Hepatocyte (in vitro differentiated cells): ENCODE measurements around the gene ZBTB16. TPM values are rescaled to one million over a fixed set of nuclear protein-coding genes. Genes with fewer than 3 reads are reported as not detected.

Experiments
- DNase-seq: peaks from one replicate; pipeline ENCODE4 v3.0.0-alpha.2; 2016; ENCODE audit warnings: low spot score
- H2AFZ ChIP-seq: fragments of 200-600 bp; sonication (generic); 2 replicates; pipeline ENCODE4 v1.6.0; 2016; ENCODE audit warnings: antibody characterized with exemption, mild to moderate bottlenecking
- H3K27ac ChIP-seq: fragments of 200-600 bp; sonication (generic); 2 replicates; pipeline ENCODE4 v1.5.1; 2016; ENCODE audit warnings: mild to moderate bottlenecking
- H3K27me3 ChIP-seq: fragments of 200-600 bp; sonication (generic); 2 replicates; pipeline ENCODE4 v1.6.1; 2016
- H3K36me3 ChIP-seq: fragments of 200-600 bp; sonication (generic); replicated peaks from 2 replicates; pipeline ENCODE4 v1.5.1; 2016; ENCODE audit warnings: low read depth; ENCODE audit not compliant: insufficient read depth
- H3K4me1 ChIP-seq: fragments of 200-600 bp; sonication (generic); 2 replicates; pipeline ENCODE4 v1.5.1; 2016; ENCODE audit warnings: mild to moderate bottlenecking, moderate library complexity; ENCODE audit not compliant: insufficient read depth
- H3K4me2 ChIP-seq: fragments of 200-600 bp; sonication (generic); 2 replicates; pipeline ENCODE4 v1.6.0; 2016
- H3K4me3 ChIP-seq: fragments of 200-600 bp; sonication (generic); 2 replicates; pipeline ENCODE4 v1.5.1; 2016; ENCODE audit warnings: mild to moderate bottlenecking
- H3K79me2 ChIP-seq: fragments of 200-600 bp; sonication (generic); 2 replicates; pipeline ENCODE4 v1.6.0; 2017; ENCODE audit warnings: mild to moderate bottlenecking
- H3K9me2 ChIP-seq: fragments of 200-600 bp; sonication (generic); replicated peaks from 2 replicates; pipeline ENCODE4 v1.6.0; 2017; ENCODE audit warnings: mild to moderate bottlenecking; ENCODE audit not compliant: insufficient read depth
- H3K9me3 ChIP-seq: fragments of 200-600 bp; sonication (generic); 2 replicates; pipeline ENCODE4 v1.5.1; 2016; ENCODE audit warnings: low read depth, mild to moderate bottlenecking
- H4K20me1 ChIP-seq: fragments of 200-600 bp; sonication (generic); 2 replicates; pipeline ENCODE4 v1.6.0; 2016; ENCODE audit warnings: mild to moderate bottlenecking; ENCODE audit not compliant: insufficient read depth, poor library complexity, severe bottlenecking
- EZH2 ChIP-seq: fragments of 200-600 bp; sonication (generic); IDR thresholded peaks from 2 replicates; pipeline ENCODE4 v1.6.1; 2016; ENCODE audit warnings: antibody characterized with exemption, mild to moderate bottlenecking, borderline replicate concordance
- EZH2phosphoT487 ChIP-seq: fragments of 200-600 bp; sonication (generic); IDR thresholded peaks from one replicate; pipeline ENCODE4 v1.6.1; 2018; ENCODE audit warnings: antibody characterized with exemption, mild to moderate bottlenecking, low read depth, moderate library complexity; ENCODE audit not compliant: unreplicated experiment, severe bottlenecking
- WGBS: methylation state at CpG from one replicate; pipeline ENCODE4 v1.1.6; 2016; ENCODE audit warnings: low lambda C conversion rate; ENCODE audit errors: missing lambda C conversion rate; 5-methylcytosine and 5-hydroxymethylcytosine counted together
- polyA plus RNA-seq: library from polyadenylated mRNA; unstranded; fragments of >200 nt; fragmentation: Nextera tagmentation; extraction: Ambion mirVana; gene quantifications from 2 replicates; pipeline ENCODE4 v1.2.1, GENCODE V29; 2016
- total RNA-seq: library from RNA; depleted of rRNA; stranded (reverse); fragments of >200 nt; gene quantifications from 2 replicates; pipeline ENCODE4 v1.2.3, GENCODE V29; 2014
- TF ChIP-seq, protein P1 (sequence below): fragments of 200-600 bp; sonication (generic); IDR thresholded peaks from 2 replicates; pipeline ENCODE4 v1.5.1; 2016; ENCODE audit warnings: antibody characterized with exemption, mild to moderate bottlenecking; ENCODE audit not compliant: poor library complexity

The ZBTB16 gene
- total and polyA plus RNA-seq, 2 experiments from 2014 or later, result 30.1 to 52.3 TPM

DNA sequence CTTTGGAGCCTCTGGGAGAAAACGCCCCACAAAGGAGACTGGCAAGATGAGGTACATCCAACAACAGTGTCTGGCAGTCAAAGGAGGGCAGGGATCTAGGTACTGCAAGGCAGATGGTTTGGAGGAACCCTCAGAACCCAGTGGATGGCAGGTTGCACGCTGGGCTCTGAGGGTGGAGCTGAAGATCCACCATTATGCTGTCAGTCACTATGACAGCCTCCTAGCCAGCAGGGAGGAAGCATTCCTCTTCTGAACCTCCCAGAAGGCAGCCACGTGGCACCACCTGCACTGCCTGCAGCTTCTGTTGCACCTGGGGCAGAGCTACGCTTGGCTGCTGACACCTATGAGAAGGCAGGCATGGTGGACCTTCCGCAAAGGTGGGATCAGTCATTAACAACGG, 44.4 kb upstream of the ZBTB16 start:
- Histone ChIP-seq H4K20me1 (no peaks in the 10 kb centered on the region), H3K9me3 (no peaks in the 10 kb centered on the region), H3K4me3 (no peak overlapping the region), H3K27me3 (no peaks in the 10 kb centered on the region), H3K79me2 (no peaks in the 10 kb centered on the region), H2AFZ (no peak overlapping the region), H3K4me1 (no peaks in the 10 kb centered on the region), H3K4me2 (no peak overlapping the region), H3K9me2 (no peaks in the 10 kb centered on the region), H3K27ac (no peak overlapping the region), H3K36me3 (no peaks in the 10 kb centered on the region)
- TF ChIP-seq EZH2 (no peak), EZH2phosphoT487 (no peak)
- TF ChIP-seq, protein P1, sequence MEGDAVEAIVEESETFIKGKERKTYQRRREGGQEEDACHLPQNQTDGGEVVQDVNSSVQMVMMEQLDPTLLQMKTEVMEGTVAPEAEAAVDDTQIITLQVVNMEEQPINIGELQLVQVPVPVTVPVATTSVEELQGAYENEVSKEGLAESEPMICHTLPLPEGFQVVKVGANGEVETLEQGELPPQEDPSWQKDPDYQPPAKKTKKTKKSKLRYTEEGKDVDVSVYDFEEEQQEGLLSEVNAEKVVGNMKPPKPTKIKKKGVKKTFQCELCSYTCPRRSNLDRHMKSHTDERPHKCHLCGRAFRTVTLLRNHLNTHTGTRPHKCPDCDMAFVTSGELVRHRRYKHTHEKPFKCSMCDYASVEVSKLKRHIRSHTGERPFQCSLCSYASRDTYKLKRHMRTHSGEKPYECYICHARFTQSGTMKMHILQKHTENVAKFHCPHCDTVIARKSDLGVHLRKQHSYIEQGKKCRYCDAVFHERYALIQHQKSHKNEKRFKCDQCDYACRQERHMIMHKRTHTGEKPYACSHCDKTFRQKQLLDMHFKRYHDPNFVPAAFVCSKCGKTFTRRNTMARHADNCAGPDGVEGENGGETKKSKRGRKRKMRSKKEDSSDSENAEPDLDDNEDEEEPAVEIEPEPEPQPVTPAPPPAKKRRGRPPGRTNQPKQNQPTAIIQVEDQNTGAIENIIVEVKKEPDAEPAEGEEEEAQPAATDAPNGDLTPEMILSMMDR, result no peak
- WGBS, result 59% methylated on average over 6 of the region's 6 CpGs
- DNase-seq, result no peak

- WGBS, result 98% methylated on average over 2 of the region's 2 CpGs
- Histone ChIP-seq H3K4me3 (no peak overlapping the region), H3K4me1 (no peaks in the 10 kb centered on the region), H3K4me2 (no peak overlapping the region), H3K9me2 (no peaks in the 10 kb centered on the region), H2AFZ (no peak overlapping the region), H4K20me1 (no peaks in the 10 kb centered on the region), H3K36me3 (no peaks in the 10 kb centered on the region), H3K27me3 (no peaks in the 10 kb centered on the region), H3K9me3 (no peaks in the 10 kb centered on the region), H3K27ac (no peak overlapping the region), H3K79me2 (no peaks in the 10 kb centered on the region)
- no peak for DNase-seq
- TF ChIP-seq EZH2 (no peak), EZH2phosphoT487 (no peak)
- TF ChIP-seq, protein P1, result no peak
These were observed 42.5 kb upstream of the ZBTB16 start for GRCh38 chr11:114016986-114017385.

DNA sequence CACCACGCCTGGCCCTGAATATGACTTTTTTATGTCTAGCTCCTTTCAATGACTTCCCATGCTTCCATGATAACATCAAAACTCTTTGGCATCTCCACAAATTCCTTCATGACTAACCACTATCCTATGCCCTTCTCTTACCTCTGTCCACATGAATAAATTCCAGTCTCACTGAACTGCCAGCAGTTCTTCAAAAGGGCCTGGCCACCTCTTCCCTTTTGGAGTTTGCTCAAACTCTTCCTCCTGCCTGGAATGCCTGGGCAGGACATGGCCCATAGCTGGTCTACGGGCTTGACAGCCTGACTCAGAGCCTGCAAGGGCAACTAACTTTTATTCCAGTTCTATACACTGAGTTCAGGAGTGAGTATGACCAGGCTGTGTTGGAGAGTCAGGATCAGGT, 41.8 kb upstream of the ZBTB16 start:
- no peaks in the 10 kb centered on the region for H3K9me3 ChIP-seq
- H3K4me2 ChIP-seq, result no peak overlapping the region
- no peak overlapping the region for H2AFZ ChIP-seq
- no peak for DNase-seq
- no peak for TF ChIP-seq EZH2phosphoT487
- no peak for TF ChIP-seq EZH2
- TF ChIP-seq, protein P1, result no peak
- no peaks in the 10 kb centered on the region for H3K79me2 ChIP-seq
- H3K4me3 ChIP-seq, result no peak overlapping the region
- H3K36me3 ChIP-seq, result no peaks in the 10 kb centered on the region
- H3K4me1 ChIP-seq, result no peaks in the 10 kb centered on the region
- no peaks in the 10 kb centered on the region for H3K9me2 ChIP-seq
- H3K27me3 ChIP-seq, result no peaks in the 10 kb centered on the region
- WGBS, result 68% methylated on average over 2 of the region's 2 CpGs
- no peak overlapping the region for H3K27ac ChIP-seq
- H4K20me1 ChIP-seq, result no peaks in the 10 kb centered on the region

DNA sequence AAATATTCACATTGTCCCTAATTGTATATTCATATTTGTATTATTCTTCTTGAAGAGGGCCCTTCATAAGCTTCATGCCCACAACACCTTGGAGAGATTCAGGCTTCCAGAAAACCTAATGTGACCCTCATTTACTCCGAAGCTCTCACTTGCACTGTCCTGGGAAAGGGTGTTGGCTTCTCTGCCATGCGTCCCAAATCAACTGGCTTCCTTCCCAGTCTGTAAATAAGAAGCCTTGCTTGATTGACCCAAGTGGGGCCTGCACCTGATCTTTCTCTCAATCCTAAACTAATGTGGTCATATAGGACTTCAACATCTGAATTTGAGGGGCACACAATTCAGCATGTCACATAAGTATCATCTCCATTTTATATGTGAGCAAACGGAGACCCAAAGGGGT, 40.5 kb upstream of the ZBTB16 start:
- WGBS, result 94% methylated on average over 3 of the region's 3 CpGs
- no peak for TF ChIP-seq EZH2
- TF ChIP-seq, protein P1, result no peak
- no peak for TF ChIP-seq EZH2phosphoT487
- Histone ChIP-seq H3K27me3 (no peaks in the 10 kb centered on the region), H3K4me1 (no peaks in the 10 kb centered on the region), H4K20me1 (no peaks in the 10 kb centered on the region), H3K4me3 (no peak overlapping the region), H3K9me2 (no peaks in the 10 kb centered on the region), H3K27ac (no peak overlapping the region), H3K36me3 (no peaks in the 10 kb centered on the region), H3K9me3 (no peaks in the 10 kb centered on the region), H3K4me2 (no peak overlapping the region), H2AFZ (no peak overlapping the region), H3K79me2 (no peaks in the 10 kb centered on the region)
- DNase-seq, result no peak
